Head of caudate nucleus (tissue), 42 donors: ENCODE measurements around the gene MUC5AC.
"Not testable (repeated sequence)": the region's sequence is repeated elsewhere in the genome, so short reads cannot be mapped to it uniquely, and the experiment has no call there.

Source experiments
- DNase-seq, 42 donors: peaks; one replicate each; pipeline versions ENCODE4 v3.0.0 to v3.0.0-alpha.2; 2020 to 2021; ENCODE audit warnings: mixed read lengths in 7 of 42
- intact Hi-C: fragments of 100-400 bp; cut with DNase I; formaldehyde crosslinking; loops from one replicate; pipeline ENCODE4 v1.15.0; 2022

MUC5AC gene

DNA sequence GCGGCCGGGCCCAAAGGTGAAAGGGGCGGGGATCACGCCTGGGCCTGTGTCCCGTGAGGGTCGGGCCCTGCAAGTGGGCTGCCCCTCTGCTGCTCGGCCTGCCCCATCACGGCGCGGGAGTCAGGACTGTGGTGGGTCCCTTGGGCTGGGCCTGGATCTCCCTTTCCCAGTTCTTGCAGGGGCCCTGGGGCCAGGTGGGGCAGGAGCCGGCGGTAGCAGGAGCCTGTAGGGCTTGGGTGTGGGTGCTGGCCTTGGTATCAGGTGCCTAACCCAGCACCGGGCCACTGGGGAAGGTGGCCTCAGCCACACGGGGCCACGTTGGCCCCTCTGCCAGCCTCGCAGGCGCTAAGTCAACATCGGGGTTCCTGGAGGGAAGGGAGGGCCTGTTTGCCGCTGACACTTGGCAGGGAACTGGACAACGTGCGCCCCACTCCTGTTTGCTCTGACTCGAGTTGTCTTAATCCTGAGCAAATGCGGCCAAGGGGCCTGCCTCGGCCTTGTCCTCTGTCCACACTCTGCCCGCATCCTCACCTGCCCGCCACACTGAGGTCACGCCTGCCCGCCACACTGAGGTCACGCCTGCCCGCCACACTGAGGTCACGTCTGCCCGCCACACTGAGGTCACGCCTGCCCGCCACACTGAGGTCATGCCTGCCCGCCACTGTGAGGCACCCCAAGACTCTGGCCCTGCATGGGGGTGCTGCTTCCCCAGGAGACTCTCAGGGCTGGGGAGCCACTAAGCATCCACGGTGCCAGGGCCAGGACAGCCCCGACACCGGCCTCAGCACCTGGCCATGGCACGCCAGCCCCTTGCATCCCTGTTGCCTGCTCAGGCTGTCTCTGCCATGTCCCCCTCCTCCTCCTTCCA is 50.9 kb downstream of the MUC5AC start:
- DNase-seq = peak in 4 of 42 donors; percentile 1 to 8 (median 5)
- intact Hi-C loops = no loop called here

DNA sequence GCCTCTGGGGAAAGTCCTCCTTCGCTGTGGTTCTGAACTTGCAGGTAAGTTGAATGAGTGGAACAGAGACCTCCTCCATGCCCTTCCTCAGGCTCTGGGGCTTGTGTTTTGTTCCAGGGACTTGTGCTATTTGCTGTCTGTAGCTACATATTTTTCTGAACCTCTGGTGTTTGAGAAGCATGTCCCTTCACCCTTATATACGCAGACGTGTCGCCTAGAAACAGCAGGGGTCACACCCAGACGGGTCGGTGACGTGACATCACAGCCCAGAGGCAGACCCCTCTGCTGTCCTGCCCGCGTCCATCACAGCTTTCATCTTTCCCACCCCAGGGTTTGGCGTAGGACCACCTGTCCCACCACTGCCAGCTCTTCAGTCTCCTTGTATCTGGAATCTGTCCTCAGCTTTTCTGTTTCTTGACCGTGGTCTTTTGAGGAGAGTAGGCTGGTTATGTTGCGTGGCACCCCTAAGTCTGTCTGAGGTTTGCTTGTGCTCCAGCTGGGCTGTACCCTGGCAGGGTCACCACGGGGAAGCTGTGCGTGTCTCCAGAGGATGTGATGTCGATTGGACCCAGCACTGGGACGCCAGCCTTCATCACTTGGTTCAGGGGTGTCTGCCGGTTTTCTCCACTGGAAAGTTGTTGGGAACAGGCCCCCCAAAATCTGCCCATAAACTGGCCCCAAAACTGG is 51.8 kb downstream of the MUC5AC start:
- intact Hi-C loops = no loop called here
- peak in 2 of 42 donors; percentile 1 to 2 for DNase-seq

DNA sequence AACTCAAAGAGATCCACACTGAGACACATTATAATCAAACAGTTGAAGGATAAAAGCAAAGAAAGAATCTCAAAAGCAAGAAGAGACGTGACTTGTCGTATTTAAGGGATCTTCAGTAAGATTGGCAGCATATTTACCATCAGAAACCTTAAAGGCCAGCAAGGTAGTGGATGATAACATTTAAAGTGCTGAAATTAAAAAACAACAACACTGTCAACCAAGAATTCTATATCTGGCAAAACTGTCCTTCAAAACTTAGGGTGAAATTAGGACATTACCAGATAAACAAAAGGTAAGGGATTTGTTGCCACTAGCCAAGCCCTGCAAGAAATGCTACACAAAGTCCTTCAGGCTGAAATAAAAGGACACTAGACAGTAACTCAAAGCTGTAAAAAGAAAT is 54.1 kb downstream of the MUC5AC start:
- intact Hi-C loops = no loop called here
- DNase-seq = no peak

DNA sequence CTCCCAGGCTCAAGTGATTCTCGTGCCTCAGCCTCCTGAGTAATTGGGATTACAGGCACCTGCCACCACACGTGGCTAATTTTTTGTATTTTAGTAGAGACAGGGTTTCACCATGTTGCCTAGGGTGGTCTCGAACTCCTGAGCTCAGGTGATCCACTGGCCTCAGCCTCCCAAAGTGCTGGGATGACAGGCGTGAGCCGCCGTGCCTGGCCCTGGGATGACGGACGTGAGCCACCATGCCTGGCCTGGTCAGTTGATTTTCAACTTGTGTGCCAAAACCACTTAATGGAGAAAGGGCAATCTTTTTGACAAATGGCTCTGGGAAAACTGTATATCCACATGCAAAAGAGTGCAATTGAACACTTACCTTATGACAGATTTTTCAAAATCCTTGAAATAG is 58.1 kb downstream of the MUC5AC start:
- intact Hi-C loops, DNase-seq: not testable (repeated sequence)

DNA sequence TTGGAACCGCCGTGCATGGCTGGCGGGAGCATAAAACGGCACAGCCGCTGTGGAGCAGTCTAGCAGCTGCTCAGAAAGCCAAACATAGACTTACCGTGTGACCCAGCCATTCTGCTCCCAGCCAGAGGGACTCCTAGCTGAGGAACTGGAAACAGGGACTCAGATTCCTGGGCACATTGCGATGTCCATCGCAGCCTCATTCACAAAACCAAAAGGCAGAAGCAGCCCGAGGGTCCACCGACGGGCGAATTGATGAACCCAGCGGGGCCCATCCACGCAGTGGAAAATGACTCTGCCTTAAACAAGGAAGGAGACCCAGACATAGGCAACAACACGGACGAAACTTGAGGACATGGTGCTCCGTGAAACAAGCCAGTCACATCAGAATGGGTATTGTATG is 59.4 kb downstream of the MUC5AC start:
- intact Hi-C loops = no loop called here
- no peak for DNase-seq

DNA sequence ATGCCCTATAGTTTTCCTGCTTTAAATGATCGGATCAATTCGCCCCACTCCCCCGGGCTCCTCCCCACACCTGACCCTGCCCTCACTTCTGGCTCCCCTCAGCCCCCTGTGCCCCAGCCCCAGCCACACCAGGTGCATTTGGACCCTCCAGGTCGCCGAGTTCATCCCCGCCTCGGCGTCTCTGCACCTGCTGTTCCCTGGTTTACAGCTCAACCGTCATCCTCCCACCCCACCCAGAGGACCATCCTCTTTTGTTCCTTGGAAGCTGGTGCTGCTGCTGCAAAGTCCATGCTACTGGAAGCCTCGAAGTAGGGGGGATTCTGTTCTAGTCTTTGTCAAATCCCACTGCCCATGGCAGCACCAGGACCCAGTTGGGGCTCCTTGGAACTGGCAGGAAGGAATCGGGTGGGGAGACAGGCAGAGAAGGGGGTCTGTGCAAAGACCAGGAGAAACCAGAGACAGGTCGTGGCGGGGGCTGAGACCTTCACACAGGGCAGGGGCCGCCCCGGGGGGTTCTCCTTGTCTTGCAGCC is 60.6 kb downstream of the MUC5AC start:
- no peak for DNase-seq
- intact Hi-C loops = no loop called here

DNA sequence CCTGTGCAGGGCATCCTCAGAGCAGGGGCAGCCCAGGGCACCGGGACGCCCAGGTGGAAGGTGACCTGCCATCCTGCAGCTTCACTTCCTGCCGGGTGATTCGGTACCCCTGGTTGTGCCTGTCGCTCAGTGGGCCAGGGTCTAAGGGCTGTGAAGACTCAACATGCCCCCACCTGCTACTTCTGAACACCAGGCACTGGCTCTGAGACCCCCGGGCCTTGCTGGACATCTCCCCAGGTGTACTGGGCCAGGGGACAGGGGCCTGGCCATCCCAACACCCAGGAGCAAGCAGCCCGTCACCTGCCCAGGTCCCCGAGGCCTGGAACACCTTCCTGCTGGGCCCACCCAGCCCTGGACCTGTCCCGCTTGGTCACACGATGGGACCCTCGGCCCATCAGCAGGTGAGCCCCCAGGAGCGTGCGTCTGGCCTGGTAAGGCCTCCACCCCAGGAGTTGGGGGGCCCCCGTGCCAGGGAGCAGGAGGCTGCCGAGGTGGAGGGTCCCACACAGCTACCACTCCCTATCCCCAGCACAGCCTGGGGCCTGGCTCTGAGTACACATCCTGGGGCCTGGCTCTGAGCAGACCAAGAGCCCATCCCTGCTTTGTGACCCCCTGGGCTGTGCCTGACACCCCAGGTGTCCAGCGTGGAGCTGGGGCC is 61.2 kb downstream of the MUC5AC start:
- DNase-seq = peak in 2 of 42 donors; percentile 2 to 3
- intact Hi-C loops = no loop called here

DNA sequence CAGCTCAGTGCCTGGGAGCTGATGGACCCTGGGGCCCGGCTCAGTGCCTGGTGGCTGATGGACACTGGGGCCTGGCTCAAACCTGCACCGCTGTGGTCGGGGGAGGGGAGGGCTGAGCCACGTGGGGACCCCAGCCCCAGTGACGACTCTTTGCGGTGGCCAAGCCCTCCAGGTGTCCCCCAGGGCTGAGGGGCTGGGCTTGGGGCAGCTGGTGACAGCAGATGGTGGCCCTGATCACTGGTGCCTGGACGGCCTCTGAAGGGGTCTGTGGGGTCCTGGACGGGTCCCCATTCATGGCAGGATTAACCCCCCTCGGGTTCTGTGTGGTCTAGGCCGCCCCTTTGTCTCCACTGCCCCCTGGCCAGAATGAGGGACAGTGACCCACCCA is 61.7 kb downstream of the MUC5AC start:
- intact Hi-C loops = no loop called here
- DNase-seq = peak in 1 of 42 donors; percentile 2

DNA sequence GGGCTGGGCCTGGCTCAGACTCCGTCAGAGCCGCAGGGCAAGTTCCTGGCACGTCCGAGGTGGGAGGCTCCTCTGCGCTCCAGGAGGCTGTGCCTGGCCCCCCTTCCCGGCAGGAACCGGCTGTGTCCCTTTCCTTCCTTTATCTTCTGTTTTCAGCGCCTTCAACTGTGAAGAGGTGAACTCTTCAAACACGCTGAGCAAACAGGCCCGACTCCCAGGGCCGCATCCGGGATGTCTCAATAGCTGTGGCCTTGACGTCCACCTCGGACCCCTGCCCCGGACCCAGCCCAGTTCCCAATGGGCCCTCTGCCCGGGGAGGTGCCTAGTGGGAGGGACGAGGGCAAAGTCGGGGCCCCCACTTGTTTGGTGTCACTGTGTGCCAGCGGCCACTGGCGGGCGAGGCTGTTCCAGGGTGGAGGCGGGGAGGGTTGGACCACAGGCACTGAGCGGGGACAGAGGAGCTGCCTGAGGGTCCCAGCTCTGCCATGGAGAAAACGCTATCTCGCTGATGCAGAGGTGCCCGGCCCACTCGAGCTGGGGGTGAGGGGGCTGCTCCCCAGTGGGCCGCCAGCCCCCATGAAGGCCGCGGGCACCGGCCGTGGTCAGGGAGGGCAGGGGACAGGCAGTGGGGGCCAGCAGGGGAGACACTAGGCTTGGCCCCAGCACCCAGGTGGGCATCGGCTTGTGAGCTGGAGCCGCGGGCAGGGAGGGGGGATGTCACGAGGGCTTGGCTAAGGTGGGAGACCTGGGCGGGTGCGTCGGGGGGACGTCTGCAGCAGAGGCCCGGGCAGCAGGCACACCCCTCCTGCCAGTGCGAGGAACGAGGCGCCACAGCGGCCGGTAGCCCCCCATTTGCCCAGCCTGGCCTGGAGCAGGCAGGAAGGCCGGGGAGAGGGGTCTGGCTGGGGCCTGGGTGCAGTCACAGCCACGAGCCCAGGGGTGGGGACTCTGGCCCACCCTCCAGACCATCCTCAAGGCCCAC is 62.4 kb downstream of the MUC5AC start:
- intact Hi-C loops = no loop called here

DNA sequence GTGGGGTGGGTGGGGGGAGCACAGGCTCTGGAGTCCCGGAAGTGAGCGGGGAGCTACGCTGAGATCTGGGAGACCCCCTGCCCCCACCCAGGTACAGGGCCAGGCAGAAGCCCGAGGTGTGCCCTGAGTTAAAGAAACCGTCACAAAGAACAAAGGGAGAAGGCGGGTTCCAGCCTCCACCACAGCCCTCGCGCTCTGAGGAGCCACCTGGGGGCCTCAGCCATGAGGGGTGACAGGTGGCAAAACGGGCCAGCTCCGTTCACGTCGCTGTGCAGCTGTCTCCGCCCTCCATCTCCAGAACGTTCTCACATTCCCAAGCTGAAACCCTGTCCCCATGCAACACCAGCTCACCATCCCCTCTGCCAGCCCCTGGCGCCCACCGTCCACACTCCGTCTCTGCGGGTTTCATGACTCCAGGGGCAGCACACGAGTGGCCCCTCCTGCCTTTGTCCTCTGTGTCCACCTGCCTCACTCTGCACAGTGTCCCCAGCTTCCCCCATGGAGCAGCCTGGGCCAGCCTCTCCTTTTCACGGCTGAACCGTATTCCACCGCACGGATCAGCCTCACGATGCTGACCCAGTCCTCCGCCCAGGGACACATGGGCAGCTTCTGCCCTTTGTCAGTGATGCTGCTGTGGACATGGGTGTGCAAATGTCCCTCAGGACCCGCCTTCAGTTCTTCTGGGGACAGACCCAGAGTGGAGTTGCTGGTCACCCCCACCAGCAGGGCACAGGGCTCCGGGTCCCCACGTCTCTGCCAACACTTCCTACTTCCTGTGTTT is 63.4 kb downstream of the MUC5AC start:
- DNase-seq = peak in 2 of 42 donors; percentile 1

More for the DNA sequence above, 62.4 kb downstream of the MUC5AC start:
- DNase-seq = peak in 2 of 42 donors; percentile 1 to 4

DNA sequence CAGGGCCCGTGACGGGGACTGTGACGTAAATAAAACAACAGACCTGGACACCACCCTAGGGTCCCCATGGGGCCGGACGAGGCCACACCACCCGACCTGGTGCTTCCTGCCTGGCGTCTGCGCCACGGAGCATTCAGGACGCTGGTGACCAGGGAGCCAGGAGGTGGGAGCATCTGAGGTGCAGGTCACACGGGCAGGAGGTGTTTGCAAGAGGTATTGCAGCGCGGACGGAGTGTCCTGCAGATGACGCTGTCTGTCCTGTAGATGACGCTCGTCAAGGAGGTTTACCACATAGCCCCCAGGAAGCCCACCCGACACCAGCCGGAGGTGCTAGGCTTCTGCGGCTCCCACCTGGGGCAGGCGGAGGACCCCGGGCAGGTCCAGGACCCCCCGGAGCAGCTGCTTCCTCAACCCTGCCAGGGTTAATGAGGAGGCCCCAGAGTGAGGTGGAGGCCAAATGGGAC is 64.1 kb downstream of the MUC5AC start:
- intact Hi-C loops = no loop called here
- peak in 1 of 42 donors; percentile 4 for DNase-seq

More for the DNA sequence above, 63.4 kb downstream of the MUC5AC start:
- intact Hi-C loops = no loop called here

DNA sequence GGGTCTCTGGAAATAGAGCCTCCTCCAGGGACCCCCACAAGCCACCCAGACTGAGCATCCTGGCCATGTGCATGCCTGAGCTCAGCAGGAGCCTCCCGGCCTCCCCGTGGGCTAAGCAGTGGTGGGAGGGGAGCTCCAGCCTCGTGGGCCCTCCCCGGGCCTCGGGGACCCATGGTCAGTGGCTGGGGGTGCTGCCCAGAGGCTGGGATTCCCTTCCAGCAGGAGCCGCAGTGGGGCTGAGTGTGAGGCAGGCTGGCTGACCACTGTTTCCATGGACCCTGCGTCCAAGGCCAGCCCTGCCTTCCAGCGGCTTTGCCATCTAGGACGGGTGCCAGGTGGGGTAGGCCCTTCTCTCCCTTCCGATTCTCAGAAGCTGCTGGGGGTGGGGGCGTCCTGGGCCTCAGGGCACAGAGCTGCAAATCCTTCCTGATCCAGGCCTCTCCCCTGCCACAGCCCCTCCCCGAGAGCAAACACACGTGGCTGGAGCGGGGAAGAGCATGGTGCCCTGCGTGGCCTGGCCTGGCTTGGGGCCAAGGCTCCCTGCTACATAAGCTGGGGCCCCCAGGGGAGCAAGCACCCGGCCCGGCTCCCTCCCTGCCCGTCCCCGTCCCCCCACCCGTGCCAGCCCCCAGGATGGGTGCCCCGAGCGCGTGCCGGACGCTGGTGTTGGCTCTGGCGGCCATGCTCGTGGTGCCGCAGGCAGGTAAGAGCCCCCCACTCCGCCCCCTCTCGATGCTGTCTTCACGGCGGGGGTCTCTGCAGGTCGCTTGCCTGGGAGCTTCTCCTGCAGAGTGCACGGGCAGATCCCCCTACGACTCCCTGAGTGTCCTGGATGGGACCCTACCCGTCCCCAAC is 65.0 kb downstream of the MUC5AC start, which contains the start of gene MUC5B:
Gene MUC5B (plus strand): TSS at position 576 of the 855 bp plus-strand sequence. CDS start 58 bp downstream, at position 634.
- DNase-seq = peak in 4 of 42 donors; percentile 0 to 10 (median 3)
- intact Hi-C loops = no loop called here

DNA sequence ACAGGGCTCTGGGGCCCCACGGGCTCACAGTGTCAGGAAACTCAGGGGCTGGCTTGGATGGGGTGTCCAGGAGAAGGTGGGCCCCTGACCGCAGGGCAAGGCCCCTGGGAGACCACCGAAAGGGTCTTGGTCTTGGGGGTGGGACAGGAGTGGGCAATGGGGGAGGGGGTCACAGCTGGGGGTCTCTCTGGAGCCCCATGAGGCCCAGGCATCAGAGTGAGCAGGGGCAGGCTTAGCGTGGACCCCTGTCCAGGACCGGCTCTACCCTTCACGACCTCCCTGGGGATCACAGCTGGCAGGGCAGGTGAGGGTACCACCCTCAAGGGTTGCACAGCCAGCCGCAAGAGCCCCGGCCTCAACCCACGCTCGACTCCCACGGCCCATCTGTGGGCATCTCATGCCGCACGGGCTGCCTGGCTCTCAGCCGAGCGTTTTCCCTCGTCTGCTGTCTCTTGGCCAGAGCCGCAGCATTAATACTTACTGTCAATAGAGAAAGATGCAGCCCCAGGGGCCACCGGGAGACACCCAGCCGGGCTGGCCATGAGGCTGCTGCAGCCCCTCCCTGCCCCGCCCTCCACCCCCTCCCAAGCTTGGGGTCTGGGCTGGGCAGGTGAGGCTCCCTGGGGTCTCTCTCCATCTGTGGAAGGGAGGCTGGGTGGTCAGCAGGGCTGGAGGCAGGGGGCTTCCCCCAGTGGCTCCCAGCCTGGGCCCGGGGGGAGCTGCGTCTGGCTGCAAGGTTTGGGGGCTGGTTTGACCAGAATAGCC is 65.8 kb downstream of the MUC5AC start:
- intact Hi-C loops = no loop called here
- peak in 5 of 42 donors; percentile 0 to 7 (median 1) for DNase-seq

DNA sequence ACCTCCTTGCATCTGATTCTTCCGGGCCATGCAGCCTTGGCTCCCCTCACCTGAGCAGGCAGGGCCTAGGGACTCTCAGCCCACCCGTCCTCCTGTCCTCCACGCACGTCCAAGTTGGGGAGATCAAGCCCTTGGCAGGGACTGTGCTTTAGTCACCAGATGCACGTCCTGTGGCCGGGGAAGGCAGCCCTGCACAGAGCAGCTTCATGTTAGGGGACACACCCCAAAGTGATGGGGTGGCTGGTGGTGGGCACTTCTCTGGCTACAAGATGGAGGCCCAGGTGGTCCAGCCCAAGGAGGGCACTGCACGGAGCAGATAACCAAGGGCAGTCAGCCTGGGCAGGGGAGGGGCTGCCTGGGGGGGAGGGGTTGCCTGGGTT is 66.3 kb downstream of the MUC5AC start:
- DNase-seq = peak in 4 of 42 donors; percentile 0 to 8 (median 4)
- intact Hi-C loops = no loop called here

DNA sequence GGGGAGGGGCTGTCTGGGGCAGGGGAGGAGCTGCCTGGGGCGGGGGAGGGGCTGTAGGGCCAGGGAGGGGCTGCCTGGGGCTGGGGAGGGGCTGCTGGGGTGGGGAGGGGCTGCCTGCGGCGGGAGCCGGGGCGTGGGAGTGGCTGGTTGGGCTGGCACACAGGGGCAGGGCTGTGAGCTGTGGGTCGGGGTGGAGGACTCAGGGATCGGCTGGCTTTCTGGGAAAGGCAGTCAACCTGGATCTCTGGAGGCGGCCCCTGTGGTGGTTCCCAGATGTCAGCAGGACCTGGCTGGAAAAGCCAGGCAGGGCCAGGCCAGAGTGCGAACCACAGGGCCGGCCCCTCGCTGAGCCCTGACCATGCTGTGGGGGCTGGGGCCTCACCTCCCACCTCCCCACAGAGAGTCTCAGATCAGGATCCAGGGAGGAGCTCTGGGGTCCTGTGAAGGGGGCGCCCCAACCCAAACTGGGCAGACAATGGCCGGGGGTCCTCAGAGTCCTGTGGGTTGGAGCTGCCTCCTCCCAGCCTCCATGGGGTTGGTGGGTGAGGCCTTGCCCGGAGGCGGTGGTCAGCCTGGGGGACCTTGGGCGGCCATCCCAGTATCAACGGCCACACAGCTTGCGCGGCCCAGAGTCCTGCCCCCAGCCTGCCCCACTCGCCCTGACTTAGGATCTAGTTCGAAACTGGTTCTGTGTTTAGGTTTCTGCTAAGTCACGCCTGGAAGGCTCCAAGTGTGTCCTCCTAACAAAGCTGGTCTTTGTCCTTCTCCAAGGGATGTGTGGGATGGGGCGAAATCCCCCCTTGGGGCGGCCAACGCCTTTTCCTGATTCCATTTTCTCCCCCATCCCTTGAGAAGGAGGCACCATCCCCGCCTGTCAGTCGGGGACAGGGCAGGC is 67.0 kb downstream of the MUC5AC start:
- intact Hi-C loops = no loop called here

More for the DNA sequence above, 67.0 kb downstream of the MUC5AC start:
- DNase-seq = peak in 9 of 42 donors; percentile 0 to 24 (median 6)
